Mucosa of descending colon (tissue), 3 donors: Measurements from ENCODE around the gene ZDHHC19. TPM values are rescaled to one million over a fixed set of nuclear protein-coding genes. Genes with fewer than 3 reads are reported as not detected.

Source experiments
- ATAC-seq: fragments of 200-7000 bp; cut with Tn5 transposase; one replicate; pipeline ENCODE4 v1.9.1; 2020; ENCODE audit warnings: mild to moderate bottlenecking, moderate library complexity
- DNase-seq, 3 donors: peaks; one replicate each; pipeline ENCODE4 v3.0.0-alpha.2; 2020
- H3K36me3 ChIP-seq: fragments of 200-600 bp; one replicate; pipeline ENCODE4 v1.8.0; 2021; ENCODE audit warnings: low read depth, mild to moderate bottlenecking
- H3K4me1 ChIP-seq: fragments of 200-600 bp; one replicate; pipeline ENCODE4 v1.8.0; 2021; ENCODE audit warnings: low read depth, mild to moderate bottlenecking
- H3K4me3 ChIP-seq: fragments of 200-600 bp; one replicate; pipeline ENCODE4 v1.8.0; 2021; ENCODE audit warnings: mild to moderate bottlenecking
- H3K9me3 ChIP-seq: fragments of 200-600 bp; one replicate; pipeline ENCODE4 v1.8.0; 2021; ENCODE audit warnings: mild to moderate bottlenecking
- CTCF ChIP-seq: fragments of 200-600 bp; IDR thresholded peaks from one replicate; pipeline ENCODE4 v1.8.0; 2022; ENCODE audit warnings: antibody characterized with exemption, mild to moderate bottlenecking
- intact Hi-C, 2 donors: fragments of 100-400 bp; cut with DNase I in 1 of 2; cut with micrococcal nuclease in 1 of 2; formaldehyde crosslinking; loops; one replicate each; pipeline versions ENCODE4 v1.11.0 to v1.11.1; 2022; cut with DNase I, micrococcal nuclease
- total RNA-seq, 3 donors: library from RNA; stranded (reverse); fragmentation: NEBNext Ultra II Directional in 2 of 3; extraction: Animal tissue kit (Norgen Biotek cat#: 25700) in 2 of 3; gene quantifications; one replicate each; pipeline versions ENCODE4 v1.2.1 to v1.2.4, GENCODE V29; 2021 to 2023
- donor health status: DM: no; HTN: no; CAD: no; lungs with moderate emphysema.
- donor health status: DM: no; HTN: no; CAD: no.
- donor health status: DM: no; HTN: yes; CAD: no.

Gene ZDHHC19
- total RNA-seq, 3 donors from 2014 or later, result not detected

- no peak for TF ChIP-seq CTCF
- no peaks in the 10 kb centered on the region for H3K36me3 ChIP-seq
- intact Hi-C loops, result no loop called here
- H3K4me1 ChIP-seq, result peaks cover 10% of the 10 kb centered on the region
- no peak overlapping the region for H3K4me3 ChIP-seq
- ATAC-seq (peak; percentile 92), DNase-seq (peak; percentile 71 to 79 (median 71))
- no peaks in the 10 kb centered on the region for H3K9me3 ChIP-seq
Measured at GRCh38 chr3:196159952-196160804, 51.0 kb downstream of the ZDHHC19 start.

- DNase-seq (peak in 1 of 3 donors; percentile 50), ATAC-seq (no peak)
- no peaks in the 10 kb centered on the region for H3K36me3 ChIP-seq
- H3K9me3 ChIP-seq, result no peaks in the 10 kb centered on the region
- no peak for TF ChIP-seq CTCF
- no peak overlapping the region for H3K4me3 ChIP-seq
- intact Hi-C loops, result no loop called here
- peaks cover 10% of the 10 kb centered on the region for H3K4me1 ChIP-seq
Measured at GRCh38 chr3:196159526-196159925, 51.7 kb downstream of the ZDHHC19 start.

- TF ChIP-seq CTCF, result no peak
- Histone ChIP-seq H3K4me1 (peaks cover 3% of the 10 kb centered on the region), H3K9me3 (no peaks in the 10 kb centered on the region), H3K4me3 (no peak overlapping the region), H3K36me3 (no peaks in the 10 kb centered on the region)
- intact Hi-C loops, result no loop called here
- no peak for DNase-seq
- ATAC-seq, result no peak
Measured at GRCh38 chr3:196156160-196156559, 55.0 kb downstream of the ZDHHC19 start.

- H3K4me3 ChIP-seq, result no peak overlapping the region
- DNase-seq, result peak in 1 of 3 donors; percentile 16
- no peaks in the 10 kb centered on the region for H3K9me3 ChIP-seq
- intact Hi-C loops, result no loop called here
- H3K4me1 ChIP-seq, result no peaks in the 10 kb centered on the region
- TF ChIP-seq CTCF, result no peak
- ATAC-seq, result peak; percentile 15
- no peaks in the 10 kb centered on the region for H3K36me3 ChIP-seq
Measured at GRCh38 chr3:196150481-196150880, 60.7 kb downstream of the ZDHHC19 start.

GRCh38 chr3:196149831-196150301 lies 61.3 kb downstream of the ZDHHC19 start:
- H3K36me3 ChIP-seq, result no peaks in the 10 kb centered on the region
- no peak for TF ChIP-seq CTCF
- no peaks in the 10 kb centered on the region for H3K9me3 ChIP-seq
- DNase-seq (no peak), ATAC-seq (no peak)
- intact Hi-C loops, result no loop called here
- H3K4me1 ChIP-seq, result no peaks in the 10 kb centered on the region
- no peak overlapping the region for H3K4me3 ChIP-seq
